ENCODE data around the gene AOPEP.

Gene AOPEP

GRCh38 chr9:94865582-94866452, 139.3 kb downstream of the AOPEP start:
- Histone ChIP-seq H2AFZ (ENCODE audit: low read length) (no peak overlapping the region), H3K4me3 (ENCODE audit: low read length) (no peak overlapping the region), H3K79me2 (ENCODE audit: low read length) (peaks cover 9% of the 10 kb centered on the region), H4K20me1 (ENCODE audit: insufficient read depth, low read length) (no peaks in the 10 kb centered on the region), H3K9me2 (replicated peaks; ENCODE audit: insufficient read depth, low read length) (no peaks in the 10 kb centered on the region), H3K9ac (ENCODE audit: low read length) (no peak overlapping the region), H3K27ac (ENCODE audit: low read length) (no peak overlapping the region), H3F3A (ENCODE audit: insufficient read depth, low read length) (peaks cover 8% of the 10 kb centered on the region; the same call in 1 of the 2 replicates), H3K4me2 (ENCODE audit: low read depth, low read length) (no peak overlapping the region), H3K27me3 (replicated peaks; ENCODE audit: insufficient read depth, low read length) (no peaks in the 10 kb centered on the region), H3K9me3 (replicated peaks; ENCODE audit: insufficient read depth, low read length) (no peaks in the 10 kb centered on the region), H3K4me1 (ENCODE audit: low read length) (peaks cover 20% of the 10 kb centered on the region), H3K36me3 (replicated peaks; ENCODE audit: insufficient read depth, low read length) (no peaks in the 10 kb centered on the region)
- TF ChIP-seq EZH2phosphoT487 (IDR thresholded peaks at IDR 0.05; ENCODE audit: low read length) (no peak), CTCF (IDR thresholded peaks at IDR 0.05; ENCODE audit: low read length) (no peak)
- no peak for DNase-seq

- Histone ChIP-seq H3K9me3 (replicated peaks; ENCODE audit: insufficient read depth, low read length) (no peaks in the 10 kb centered on the region), H3F3A (ENCODE audit: insufficient read depth, low read length) (peaks cover 3% of the 10 kb centered on the region; the same call in 1 of the 2 replicates), H3K9ac (ENCODE audit: low read length) (no peak overlapping the region), H3K4me2 (ENCODE audit: low read depth, low read length) (no peak overlapping the region), H4K20me1 (ENCODE audit: insufficient read depth, low read length) (no peaks in the 10 kb centered on the region), H3K27ac (ENCODE audit: low read length) (no peak overlapping the region), H2AFZ (ENCODE audit: low read length) (no peak overlapping the region), H3K9me2 (replicated peaks; ENCODE audit: insufficient read depth, low read length) (no peaks in the 10 kb centered on the region), H3K4me1 (ENCODE audit: low read length) (peaks cover 22% of the 10 kb centered on the region), H3K4me3 (ENCODE audit: low read length) (no peak overlapping the region), H3K79me2 (ENCODE audit: low read length) (peaks cover 7% of the 10 kb centered on the region), H3K27me3 (replicated peaks; ENCODE audit: insufficient read depth, low read length) (no peaks in the 10 kb centered on the region), H3K36me3 (replicated peaks; ENCODE audit: insufficient read depth, low read length) (no peaks in the 10 kb centered on the region)
- no peak for TF ChIP-seq EZH2 (optimal IDR thresholded peaks at IDR 0.05; ENCODE audit: low read depth, low read length)
- TF ChIP-seq EZH2phosphoT487 (IDR thresholded peaks at IDR 0.05; ENCODE audit: low read length): no peak
- no peak for TF ChIP-seq CTCF (IDR thresholded peaks at IDR 0.05; ENCODE audit: low read length)
- no peak for DNase-seq
These were observed 140.3 kb downstream of the AOPEP start for GRCh38 chr9:94866770-94867169.

GRCh38 chr9:94867281-94867841, 140.9 kb downstream of the AOPEP start:
- no peaks in the 10 kb centered on the region; the same call in 1 of the 2 replicates for H3F3A ChIP-seq (ENCODE audit: insufficient read depth, low read length)

More at GRCh38 chr9:94867281-94867841, 140.9 kb downstream of the AOPEP start:
- no peaks in the 10 kb centered on the region for H4K20me1 ChIP-seq (ENCODE audit: insufficient read depth, low read length)
- H3K9me3 ChIP-seq (replicated peaks; ENCODE audit: insufficient read depth, low read length): no peaks in the 10 kb centered on the region
- H3K4me2 ChIP-seq (ENCODE audit: low read depth, low read length): no peak overlapping the region
- H3K9ac ChIP-seq (ENCODE audit: low read length): no peak overlapping the region
- DNase-seq: no peak
- no peaks in the 10 kb centered on the region for H3K27me3 ChIP-seq (replicated peaks; ENCODE audit: insufficient read depth, low read length)
- H3K4me1 ChIP-seq (ENCODE audit: low read length): peaks cover 17% of the 10 kb centered on the region
- no peaks in the 10 kb centered on the region for H3K9me2 ChIP-seq (replicated peaks; ENCODE audit: insufficient read depth, low read length)
- H3K36me3 ChIP-seq (replicated peaks; ENCODE audit: insufficient read depth, low read length): no peaks in the 10 kb centered on the region
- no peak for TF ChIP-seq EZH2 (optimal IDR thresholded peaks at IDR 0.05; ENCODE audit: low read depth, low read length)
- TF ChIP-seq CTCF (IDR thresholded peaks at IDR 0.05; ENCODE audit: low read length): no peak
- no peak for TF ChIP-seq EZH2phosphoT487 (IDR thresholded peaks at IDR 0.05; ENCODE audit: low read length)
- H3K4me3 ChIP-seq (ENCODE audit: low read length): no peak overlapping the region
- H2AFZ ChIP-seq (ENCODE audit: low read length): no peak overlapping the region
- H3K27ac ChIP-seq (ENCODE audit: low read length): no peak overlapping the region
- H3K79me2 ChIP-seq (ENCODE audit: low read length): peaks cover 2% of the 10 kb centered on the region; the same call in 1 of the 2 replicates

Measured in MM.1S (cell line).